NB4 (cell line): Measurements from ENCODE around the gene RAB29.

Experiments used
- DNase-seq: peaks from one replicate; pipeline ENCODE4 v3.0.0; 2010; ENCODE audit warnings: low read depth
- H3K4me3 ChIP-seq: one replicate; pipeline ENCODE4 v1.5.1; 2011; ENCODE audit warnings: mild to moderate bottlenecking, low read depth, low read length, moderate library complexity
- MYC ChIP-seq: IDR thresholded peaks from 2 replicates; pipeline ENCODE4 v1.6.1; 2011; ENCODE audit warnings: low read depth, low read length
- POLR2A ChIP-seq: IDR thresholded peaks from 2 replicates; pipeline ENCODE4 v1.6.1; 2011; ENCODE audit warnings: mild to moderate bottlenecking; ENCODE audit not compliant: insufficient read length; ENCODE audit errors: extremely low read depth
- TF ChIP-seq, protein P1 (sequence below): IDR thresholded peaks from one replicate; pipeline ENCODE4 v1.5.1; 2012; ENCODE audit warnings: low read depth, low read length
- TF ChIP-seq, protein P2 (sequence below): IDR thresholded peaks from 2 replicates; pipeline ENCODE4 v1.6.1; 2011; ENCODE audit warnings: low read depth, low read length

Gene RAB29

DNA sequence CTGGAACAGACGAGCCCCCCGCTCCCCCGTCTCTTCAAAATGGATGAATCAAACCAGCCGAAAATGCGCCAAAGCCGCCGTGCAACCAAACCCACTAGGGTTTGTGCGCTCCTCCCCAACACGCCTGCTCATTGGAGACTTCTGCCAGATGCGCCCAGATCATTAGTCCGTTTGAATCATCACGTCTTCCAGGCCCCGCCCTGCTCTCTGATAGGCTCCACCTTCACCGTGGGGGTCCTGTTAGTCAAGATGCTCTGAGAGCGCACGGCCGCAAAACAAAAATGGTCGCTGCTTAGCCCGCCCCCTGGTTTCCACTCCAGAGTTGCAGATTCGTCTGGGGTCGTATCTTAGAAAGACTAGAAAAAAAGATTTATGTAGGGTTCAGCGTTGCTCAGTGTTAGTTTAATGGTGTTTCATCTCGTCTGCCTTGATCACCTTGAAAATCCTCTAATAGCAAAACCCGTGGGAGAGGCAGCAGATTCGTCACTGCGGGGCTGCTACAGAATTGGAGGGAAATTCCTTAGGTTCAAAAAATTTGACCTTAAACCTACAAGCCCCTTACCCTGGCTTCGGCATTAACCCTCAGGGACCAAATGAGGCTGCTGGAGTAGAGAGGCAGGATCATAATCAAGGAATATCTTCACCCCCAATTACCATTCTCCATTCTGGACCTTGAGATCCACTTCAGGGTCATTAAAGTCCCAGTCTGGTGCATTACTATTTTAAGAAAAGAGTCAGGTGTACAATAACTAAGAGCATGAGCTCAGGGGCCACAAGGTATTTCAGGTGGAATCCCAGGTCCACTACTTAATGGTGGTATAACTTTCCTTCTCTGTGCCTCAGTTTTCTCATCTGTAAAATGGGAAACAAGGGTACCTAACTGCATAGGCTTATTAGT lies 24.9 kb downstream of the RAB29 start, which contains the start of gene NUCKS1:
TSS of gene NUCKS1 (minus strand) at position 45 of the 898 bp plus-strand sequence. CDS start 209 bp downstream, outside the sequence.
- DNase-seq, result peak; percentile 99
- H3K4me3 ChIP-seq, result peak within 1 kb of the TSS; percentile 87
- TF ChIP-seq POLR2A, result no peak
- TF ChIP-seq, protein P1, sequence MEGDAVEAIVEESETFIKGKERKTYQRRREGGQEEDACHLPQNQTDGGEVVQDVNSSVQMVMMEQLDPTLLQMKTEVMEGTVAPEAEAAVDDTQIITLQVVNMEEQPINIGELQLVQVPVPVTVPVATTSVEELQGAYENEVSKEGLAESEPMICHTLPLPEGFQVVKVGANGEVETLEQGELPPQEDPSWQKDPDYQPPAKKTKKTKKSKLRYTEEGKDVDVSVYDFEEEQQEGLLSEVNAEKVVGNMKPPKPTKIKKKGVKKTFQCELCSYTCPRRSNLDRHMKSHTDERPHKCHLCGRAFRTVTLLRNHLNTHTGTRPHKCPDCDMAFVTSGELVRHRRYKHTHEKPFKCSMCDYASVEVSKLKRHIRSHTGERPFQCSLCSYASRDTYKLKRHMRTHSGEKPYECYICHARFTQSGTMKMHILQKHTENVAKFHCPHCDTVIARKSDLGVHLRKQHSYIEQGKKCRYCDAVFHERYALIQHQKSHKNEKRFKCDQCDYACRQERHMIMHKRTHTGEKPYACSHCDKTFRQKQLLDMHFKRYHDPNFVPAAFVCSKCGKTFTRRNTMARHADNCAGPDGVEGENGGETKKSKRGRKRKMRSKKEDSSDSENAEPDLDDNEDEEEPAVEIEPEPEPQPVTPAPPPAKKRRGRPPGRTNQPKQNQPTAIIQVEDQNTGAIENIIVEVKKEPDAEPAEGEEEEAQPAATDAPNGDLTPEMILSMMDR, result peak; percentile 2
- TF ChIP-seq, protein P2, sequence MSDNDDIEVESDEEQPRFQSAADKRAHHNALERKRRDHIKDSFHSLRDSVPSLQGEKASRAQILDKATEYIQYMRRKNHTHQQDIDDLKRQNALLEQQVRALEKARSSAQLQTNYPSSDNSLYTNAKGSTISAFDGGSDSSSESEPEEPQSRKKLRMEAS, result peak; percentile 36; the same call in 1 of the 2 replicates
- TF ChIP-seq MYC, result peak; percentile 88

DNA sequence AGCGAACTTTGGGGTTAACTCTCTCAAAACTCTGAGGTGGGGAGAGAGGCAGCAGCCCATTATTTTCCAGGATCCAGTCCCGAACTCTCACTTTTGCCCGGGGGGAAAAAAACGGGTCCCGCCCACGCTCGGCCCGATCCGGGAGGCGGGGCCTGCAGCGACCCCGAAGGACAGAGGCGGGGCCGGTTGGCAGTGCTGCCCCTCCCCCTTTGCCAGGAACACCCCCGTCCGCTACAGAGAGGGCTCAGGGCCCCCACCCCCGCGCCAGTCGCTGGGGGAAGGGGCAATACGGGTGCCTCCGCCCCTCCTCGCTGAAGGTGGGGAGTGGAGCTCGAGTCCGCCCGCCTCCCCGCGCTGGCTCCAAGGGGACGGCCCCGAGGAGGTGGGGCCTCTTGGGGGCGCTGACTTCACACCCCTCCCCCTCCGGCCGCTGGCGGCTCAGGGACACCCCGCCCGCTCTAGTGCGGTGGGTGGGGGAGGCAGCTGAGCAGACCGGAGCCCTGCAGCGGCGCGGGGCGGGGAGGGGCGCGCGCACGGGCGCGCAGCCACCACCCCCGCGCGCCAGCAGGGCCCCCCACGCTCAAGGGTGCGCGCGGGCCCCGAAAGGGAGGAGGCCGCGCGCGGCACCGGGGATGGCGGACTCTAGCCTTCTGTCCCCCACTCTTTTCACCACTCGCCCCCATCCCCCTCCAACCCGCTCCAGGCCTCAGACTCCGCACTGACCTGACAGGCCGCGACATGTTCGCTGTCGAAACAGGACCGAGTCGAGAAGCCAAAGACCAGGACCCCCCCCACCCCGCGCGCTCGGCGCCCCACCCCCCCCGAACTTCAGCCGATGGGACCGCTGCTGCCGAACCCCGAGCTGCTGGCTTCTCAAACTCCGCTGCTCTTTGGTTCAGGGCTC lies 25.8 kb downstream of the RAB29 start:
- DNase-seq, result peak; percentile 98
- peak overlapping the region; percentile 87 for H3K4me3 ChIP-seq
- TF ChIP-seq MYC, result peak; percentile 30; the same call in 1 of the 2 replicates
- TF ChIP-seq, protein P1, result no peak
- TF ChIP-seq POLR2A, result peak; percentile 55
- TF ChIP-seq, protein P2, result peak; percentile 22; the same call in 1 of the 2 replicates

DNA sequence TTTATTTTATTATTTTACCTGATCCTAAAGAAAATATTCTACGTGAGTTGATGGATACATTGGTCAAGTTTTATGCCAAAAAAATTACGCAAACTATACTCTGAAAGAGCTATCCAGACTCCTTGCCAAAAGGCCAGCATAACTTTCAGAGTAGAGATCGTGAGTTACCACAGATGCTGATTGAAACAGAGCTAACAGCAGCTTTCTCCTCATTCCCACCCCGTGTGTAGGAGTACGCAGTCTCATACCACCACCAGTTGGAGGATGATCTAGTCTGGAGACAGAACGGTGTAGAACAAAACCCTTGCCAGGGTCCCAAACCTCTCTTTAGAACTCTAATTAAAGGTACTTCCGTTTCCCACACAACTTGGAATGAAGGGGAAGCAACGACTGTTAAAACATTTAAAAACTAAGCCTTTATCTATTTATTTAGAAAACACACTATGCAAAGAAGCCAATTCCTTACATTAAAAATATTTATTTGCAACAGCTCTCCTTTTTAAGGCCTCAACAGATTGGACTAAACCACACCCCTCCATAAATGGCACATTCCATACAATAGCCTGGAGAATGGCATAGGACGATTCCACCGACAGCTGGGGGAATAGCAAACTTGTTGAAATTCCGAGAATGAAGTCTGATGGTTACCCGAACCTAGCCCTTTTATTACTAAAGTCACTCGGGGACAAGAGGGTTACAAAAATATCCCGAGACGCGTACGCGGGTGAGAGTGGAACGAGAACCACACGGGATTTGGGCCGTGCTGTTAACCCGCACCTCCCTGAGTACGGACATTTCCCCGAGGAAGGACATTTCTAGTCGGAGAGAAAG lies 26.7 kb downstream of the RAB29 start:
- peak; percentile 78 for DNase-seq
- TF ChIP-seq, protein P2, result no peak; the same call in 1 of the 2 replicates
- TF ChIP-seq MYC (no peak), POLR2A (no peak)
- TF ChIP-seq, protein P1, result no peak
- peak overlapping the region; percentile 87 for H3K4me3 ChIP-seq

DNA sequence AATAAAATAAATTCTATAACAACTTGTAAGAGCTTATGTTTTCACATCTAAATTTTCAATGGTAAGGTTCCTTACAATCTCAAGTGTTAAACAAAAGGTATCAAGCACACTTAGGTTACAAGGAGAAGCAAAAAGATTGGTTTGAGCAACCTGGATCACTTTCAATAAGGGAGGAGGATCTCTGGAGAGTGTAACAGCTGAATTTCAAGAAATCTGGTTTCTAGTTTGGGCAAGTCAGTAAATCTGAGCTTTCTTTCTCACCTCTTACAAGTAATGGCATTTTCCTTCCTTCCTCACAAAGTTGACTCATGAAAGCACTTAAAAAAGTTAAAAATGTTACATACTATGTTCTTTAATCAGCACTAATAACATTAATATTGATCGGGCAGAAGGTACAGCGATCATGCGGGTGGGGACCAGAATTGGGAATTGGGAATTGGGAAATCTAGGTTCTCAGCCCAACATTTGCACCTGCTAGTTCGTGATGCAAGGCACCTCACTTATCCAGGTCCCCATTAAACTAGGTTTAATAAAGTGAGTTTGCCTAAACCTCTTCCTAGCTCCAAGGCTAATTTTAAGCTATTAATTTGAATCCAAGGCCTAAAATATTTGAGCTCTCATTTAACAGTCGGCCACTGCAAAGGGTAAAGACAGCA lies 28.4 kb downstream of the RAB29 start:
- peak overlapping the region; percentile 87 for H3K4me3 ChIP-seq
- TF ChIP-seq, protein P1, result no peak
- DNase-seq, result no peak

DNA sequence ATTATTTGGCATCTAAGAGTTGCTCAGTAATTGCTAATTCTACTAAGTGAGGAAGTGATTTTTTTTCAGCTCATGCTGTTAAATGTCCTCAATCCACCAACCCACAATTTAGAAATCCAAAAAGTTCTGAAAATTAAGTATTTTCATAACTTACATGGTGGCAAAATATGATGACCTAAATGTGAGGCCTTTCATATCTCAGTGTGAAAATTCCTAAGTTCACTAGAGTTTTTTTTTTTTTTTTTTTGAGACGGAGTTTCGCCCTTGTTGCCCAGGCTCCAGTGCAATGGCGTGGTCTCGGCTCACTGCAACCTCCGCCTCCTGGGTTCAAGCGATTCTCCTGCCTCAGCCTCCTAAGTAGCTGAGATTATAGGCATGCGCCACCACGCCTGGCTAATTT lies 30.9 kb downstream of the RAB29 start:
- no peak overlapping the region for H3K4me3 ChIP-seq
- TF ChIP-seq, protein P1, result no peak
- TF ChIP-seq POLR2A (no peak), MYC (no peak)
- TF ChIP-seq, protein P2, result no peak
- DNase-seq, result no peak
